LNCAP (cell line): ENCODE measurements around the gene BZW2.

Experiments used
- CTCF ChIP-seq: fragments of 450-650 bp; IDR thresholded peaks from 2 replicates; pipeline ENCODE4 v1.5.1; 2017; ENCODE audit warnings: mild to moderate bottlenecking

The BZW2 gene

GRCh38 chr7:16741676-16742075 lies 95.7 kb downstream of the BZW2 start:
- TF ChIP-seq CTCF, result no peak

- no peak for TF ChIP-seq CTCF
Measured at GRCh38 chr7:16742547-16742946, 96.6 kb downstream of the BZW2 start.

GRCh38 chr7:16743236-16743635 lies 97.3 kb downstream of the BZW2 start:
- no peak for TF ChIP-seq CTCF

GRCh38 chr7:16744518-16745250 lies 98.7 kb downstream of the BZW2 start:
- TF ChIP-seq CTCF, result no peak

- TF ChIP-seq CTCF, result no peak
Measured at GRCh38 chr7:16745645-16746044, 99.7 kb downstream of the BZW2 start.

GRCh38 chr7:16747102-16747501 lies 101.1 kb downstream of the BZW2 start:
- TF ChIP-seq CTCF, result no peak

- TF ChIP-seq CTCF, result no peak
Measured at GRCh38 chr7:16753102-16753931, 107.3 kb downstream of the BZW2 start, which contains the start of gene TSPAN13. TSS of gene TSPAN13 (plus strand) at chr7:16753755. CDS start at chr7:16753968, 213 bp downstream.
